ENCODE measurements around the gene BMERB1. TPM values are rescaled to one million over a fixed set of nuclear protein-coding genes. Genes with fewer than 3 reads are reported as not detected.
"Not testable (repeated sequence)": the region's sequence is repeated elsewhere in the genome, so short reads cannot be mapped to it uniquely, and the experiment has no call there.

BMERB1 gene
- total RNA-seq, 1 donor from 2014 or later: 45.1 TPM

DNA sequence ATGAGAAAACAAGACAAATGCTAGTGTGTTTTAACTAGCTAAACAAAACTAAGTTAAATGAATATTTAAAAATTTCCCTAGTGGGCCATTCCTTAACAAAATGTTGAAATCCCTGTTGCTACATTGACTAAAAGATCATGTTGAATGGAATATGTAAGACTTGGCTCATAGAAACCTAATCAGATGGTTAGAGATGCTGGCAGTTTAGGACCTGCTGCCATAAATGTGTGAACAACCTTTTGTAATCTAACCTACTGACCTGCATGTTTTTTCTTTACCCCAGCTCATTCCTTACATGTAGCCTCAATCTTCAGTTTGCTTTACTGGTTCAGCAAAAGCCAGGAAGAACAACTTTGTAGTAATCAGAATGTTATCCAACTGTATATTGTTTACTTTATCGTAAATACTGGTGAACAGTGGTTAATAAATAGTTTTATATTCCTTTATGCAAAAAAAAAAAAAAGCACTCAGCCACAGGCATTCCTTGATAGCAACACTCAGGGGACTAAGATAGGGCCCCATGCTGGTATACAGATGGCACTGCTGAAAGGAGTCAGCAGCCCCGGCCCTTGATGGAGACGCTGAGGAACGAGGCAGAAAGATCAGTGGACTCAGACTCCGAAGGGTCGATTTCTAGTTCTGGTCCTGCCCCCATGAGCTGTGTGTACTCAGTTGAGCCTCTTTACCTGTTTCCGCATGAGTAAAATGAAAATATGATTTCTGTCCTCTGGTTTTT lies 130.4 kb downstream of the BMERB1 start:
- Mint-ChIP-seq H3K27ac (ENCODE audit: unreplicated experiment) (no peak overlapping the region), H3K4me1 (peaks cover 10% of the 10 kb centered on the region), H3K4me3 (no peak overlapping the region), H3K36me3 (ENCODE audit: low read depth) (peaks cover 8% of the 10 kb centered on the region), H3K27me3 (ENCODE audit: low read depth) (no peaks in the 10 kb centered on the region), H3K9me3 (peaks cover 3% of the 10 kb centered on the region)
- DNase-seq (ENCODE audit: low read depth, low spot score): no peak
- no peak for TF ChIP-seq CTCF (conservative IDR thresholded peaks at IDR 0.05)

GRCh38 chr16:15566095-15566494 lies 131.7 kb downstream of the BMERB1 start:
- Mint-ChIP-seq H3K9me3 (peaks cover 3% of the 10 kb centered on the region), H3K27me3 (ENCODE audit: low read depth) (no peaks in the 10 kb centered on the region), H3K4me1 (peaks cover 8% of the 10 kb centered on the region), H3K4me3 (no peak overlapping the region), H3K27ac (ENCODE audit: unreplicated experiment) (no peak overlapping the region), H3K36me3 (ENCODE audit: low read depth) (peaks cover 11% of the 10 kb centered on the region)
- no peak for DNase-seq (ENCODE audit: low read depth, low spot score)
- TF ChIP-seq CTCF (conservative IDR thresholded peaks at IDR 0.05): no peak

GRCh38 chr16:15567823-15568222 lies 133.4 kb downstream of the BMERB1 start:
- Mint-ChIP-seq H3K9me3 (peaks cover 3% of the 10 kb centered on the region), H3K4me1 (peaks cover 8% of the 10 kb centered on the region), H3K36me3 (ENCODE audit: low read depth) (peaks cover 11% of the 10 kb centered on the region), H3K27ac (ENCODE audit: unreplicated experiment) (no peak overlapping the region), H3K4me3 (no peak overlapping the region), H3K27me3 (ENCODE audit: low read depth) (no peaks in the 10 kb centered on the region)
- DNase-seq (ENCODE audit: low read depth, low spot score): no peak
- no peak for TF ChIP-seq CTCF (conservative IDR thresholded peaks at IDR 0.05)

GRCh38 chr16:15570666-15571065 lies 136.3 kb downstream of the BMERB1 start:
- not testable (repeated sequence) for H3K9me3 Mint-ChIP-seq; H3K4me3 Mint-ChIP-seq; H3K27me3 Mint-ChIP-seq (ENCODE audit: low read depth); DNase-seq (ENCODE audit: low read depth, low spot score); H3K4me1 Mint-ChIP-seq; H3K27ac Mint-ChIP-seq (ENCODE audit: unreplicated experiment)
- peaks cover 13% of the 10 kb centered on the region for H3K36me3 Mint-ChIP-seq (ENCODE audit: low read depth)

DNA sequence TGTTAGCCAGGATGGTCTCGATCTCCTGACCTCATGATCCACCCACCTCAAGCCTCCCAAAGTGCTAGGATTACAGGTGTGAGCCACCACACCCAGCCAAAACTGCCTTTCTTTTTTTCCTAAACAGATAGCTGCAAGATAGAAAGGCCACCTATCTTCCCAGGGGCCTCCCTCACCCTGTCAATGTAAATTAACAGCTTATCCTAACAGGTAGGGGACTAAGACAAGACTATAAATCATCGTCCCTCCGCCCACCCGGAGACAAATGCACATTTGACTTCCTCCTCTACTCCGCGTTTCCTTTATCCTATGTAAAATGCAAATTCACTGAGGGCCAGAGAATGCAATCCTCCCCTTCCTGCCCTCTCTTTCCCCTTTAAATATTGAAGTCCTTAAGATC lies 137.2 kb downstream of the BMERB1 start:
- DNase-seq (ENCODE audit: low read depth, low spot score): no peak
- no peaks in the 10 kb centered on the region for H3K9me3 Mint-ChIP-seq
- no peaks in the 10 kb centered on the region for H3K27me3 Mint-ChIP-seq (ENCODE audit: low read depth)
- peaks cover 13% of the 10 kb centered on the region for H3K36me3 Mint-ChIP-seq (ENCODE audit: low read depth)
- H3K4me3 Mint-ChIP-seq: no peak overlapping the region
- no peaks in the 10 kb centered on the region for H3K4me1 Mint-ChIP-seq
- no peak overlapping the region for H3K27ac Mint-ChIP-seq (ENCODE audit: unreplicated experiment)
- TF ChIP-seq CTCF (conservative IDR thresholded peaks at IDR 0.05): no peak

DNA sequence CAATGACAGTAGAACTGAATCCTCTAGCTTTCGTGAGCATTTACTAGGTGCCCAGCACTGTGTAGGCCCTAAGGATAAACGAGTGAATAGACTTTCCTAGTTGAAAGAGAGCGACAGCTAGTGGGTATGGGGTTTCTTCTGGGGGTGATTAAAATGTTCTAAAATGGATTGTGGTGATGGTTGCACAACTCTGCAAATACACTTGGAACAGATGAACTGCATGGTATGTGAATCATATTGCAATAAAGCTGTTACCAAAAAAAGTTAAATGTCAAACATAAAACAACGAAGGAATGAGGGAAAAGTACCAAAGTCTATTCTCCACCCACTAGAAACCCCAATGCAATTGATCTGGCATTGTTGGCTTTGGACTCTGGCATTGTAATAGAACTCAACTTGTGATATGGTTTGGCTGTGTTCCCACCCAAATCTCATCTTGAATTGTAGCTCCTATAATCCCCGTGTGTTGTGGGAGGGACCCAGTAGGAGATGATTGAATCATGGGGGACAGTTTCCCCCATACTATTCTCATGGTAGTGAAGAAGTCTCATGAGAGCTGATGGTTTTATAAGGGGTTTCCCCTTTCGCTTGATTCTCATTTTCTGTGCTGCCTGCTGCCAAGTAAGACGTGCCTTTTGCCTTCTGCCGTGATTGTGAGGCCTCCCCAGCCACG lies 138.1 kb downstream of the BMERB1 start:
- Mint-ChIP-seq H3K4me3 (no peak overlapping the region), H3K27ac (ENCODE audit: unreplicated experiment) (peak overlapping the region; percentile 57), H3K4me1 (no peaks in the 10 kb centered on the region), H3K36me3 (ENCODE audit: low read depth) (peaks cover 17% of the 10 kb centered on the region), H3K9me3 (peaks cover under 1% of the 10 kb centered on the region), H3K27me3 (ENCODE audit: low read depth) (no peaks in the 10 kb centered on the region)
- TF ChIP-seq CTCF (conservative IDR thresholded peaks at IDR 0.05): no peak
- no peak for DNase-seq (ENCODE audit: low read depth, low spot score)

Data from neural crest cell (in vitro differentiated cells).